GM19324 (cell line): Measurements from ENCODE around the gene LRRC14B.

Source experiments
- ATAC-seq: cut with Tn5 transposase; IDR thresholded peaks from one replicate; pipeline ENCODE4 v1.9.1; 2021; ENCODE audit warnings: mild to moderate bottlenecking, moderate library complexity; ENCODE audit not compliant: unreplicated experiment, low FRiP score

The LRRC14B gene

GRCh38 chr5:191036-191948 lies at the start of gene LRRC14B:
TSS of gene LRRC14B (plus strand) at chr5:191495. CDS start at chr5:191539, 44 bp downstream.
- ATAC-seq: no peak

GRCh38 chr5:141761-142160 lies 49.5 kb upstream of the LRRC14B start:
- ATAC-seq: no peak

GRCh38 chr5:142246-142810 lies 49.0 kb upstream of the LRRC14B start:
- no peak for ATAC-seq

- no peak for ATAC-seq
Measured at GRCh38 chr5:143041-143440, 48.3 kb upstream of the LRRC14B start.

GRCh38 chr5:144941-145340 lies 46.4 kb upstream of the LRRC14B start:
- no peak for ATAC-seq

- no peak for ATAC-seq
Measured at GRCh38 chr5:145585-146323, 45.5 kb upstream of the LRRC14B start.

GRCh38 chr5:147751-148150 lies 43.5 kb upstream of the LRRC14B start:
- no peak for ATAC-seq

GRCh38 chr5:149745-150485 lies 41.4 kb upstream of the LRRC14B start:
- no peak for ATAC-seq

GRCh38 chr5:150746-151145 lies 40.5 kb upstream of the LRRC14B start:
- ATAC-seq: no peak

- ATAC-seq: no peak
Measured at GRCh38 chr5:152077-152476, 39.2 kb upstream of the LRRC14B start.

GRCh38 chr5:153256-153655 lies 38.0 kb upstream of the LRRC14B start:
- ATAC-seq: no peak

- ATAC-seq: no peak
Measured at GRCh38 chr5:154236-154635, 37.1 kb upstream of the LRRC14B start.

GRCh38 chr5:154826-155225 lies 36.5 kb upstream of the LRRC14B start:
- ATAC-seq: no peak

GRCh38 chr5:155651-156410 lies 35.5 kb upstream of the LRRC14B start:
- ATAC-seq: no peak

- no peak for ATAC-seq
Measured at GRCh38 chr5:156411-157072, 34.8 kb upstream of the LRRC14B start.

GRCh38 chr5:157126-157715 lies 34.1 kb upstream of the LRRC14B start:
- no peak for ATAC-seq

GRCh38 chr5:157801-158200 lies 33.5 kb upstream of the LRRC14B start:
- no peak for ATAC-seq

GRCh38 chr5:158807-159447 lies 32.4 kb upstream of the LRRC14B start:
- ATAC-seq: no peak
